NCI-H82 treated with DMSO at 0.1 percent for 48 hours (cell line): Measurements from ENCODE around the gene SNRPA1.
"Not testable (repeated sequence)": the region's sequence is repeated elsewhere in the genome, so short reads cannot be mapped to it uniquely, and the experiment has no call there.

Source experiments
- DNase-seq: peaks from one replicate; lab custom pipeline; 2025; ENCODE audit not compliant: unreplicated experiment; lab: John Stamatoyannopoulos, UW

The SNRPA1 gene

GRCh38 chr15:101294731-101295606 is at the start of gene SNRPA1:
SNRPA1 (minus strand) TSS chr15:101295248; CDS start chr15:101295178, 70 bp downstream.
- peak; percentile 62 for DNase-seq

GRCh38 chr15:101342056-101342455 is 47.0 kb upstream of the SNRPA1 start:
- no peak for DNase-seq

- peak; percentile 26 for DNase-seq
Measured at GRCh38 chr15:101338502-101339057, 43.5 kb upstream of the SNRPA1 start.

GRCh38 chr15:101337976-101338375 is 42.9 kb upstream of the SNRPA1 start:
- DNase-seq, result no peak

- DNase-seq, result not testable (repeated sequence)
Measured at GRCh38 chr15:101333907-101334789, 39.1 kb upstream of the SNRPA1 start.

GRCh38 chr15:101332061-101332467 is 37.0 kb upstream of the SNRPA1 start:
- DNase-seq, result no peak

- no peak for DNase-seq
Measured at GRCh38 chr15:101329867-101330380, 34.9 kb upstream of the SNRPA1 start.

GRCh38 chr15:101329309-101329863 is 34.3 kb upstream of the SNRPA1 start:
- DNase-seq, result no peak

- no peak for DNase-seq
Measured at GRCh38 chr15:101328001-101328400, 33.0 kb upstream of the SNRPA1 start.

- no peak for DNase-seq
Measured at GRCh38 chr15:101327147-101327740, 32.2 kb upstream of the SNRPA1 start.

GRCh38 chr15:101326462-101327146 is 31.6 kb upstream of the SNRPA1 start:
- DNase-seq, result no peak

GRCh38 chr15:101326026-101326315 is 30.9 kb upstream of the SNRPA1 start:
- DNase-seq, result no peak

- DNase-seq, result no peak
Measured at GRCh38 chr15:101325263-101326025, 30.4 kb upstream of the SNRPA1 start.

GRCh38 chr15:101324524-101325177 is 29.6 kb upstream of the SNRPA1 start:
- no peak for DNase-seq

GRCh38 chr15:101323793-101324523 is 28.9 kb upstream of the SNRPA1 start:
- DNase-seq, result no peak

GRCh38 chr15:101322854-101323477 is 27.9 kb upstream of the SNRPA1 start:
- no peak for DNase-seq

- no peak for DNase-seq
Measured at GRCh38 chr15:101322016-101322695, 27.1 kb upstream of the SNRPA1 start.
